Rectal smooth muscle tissue (tissue), 1 donor: ENCODE results near the gene ASCC3.
"Not testable (repeated sequence)": the region's sequence is repeated elsewhere in the genome, so short reads cannot be mapped to it uniquely, and the experiment has no call there.

ENCODE experiments used
- H3K27ac ChIP-seq: one replicate; pipeline ENCODE4 v1.7.0; 2013; ENCODE audit warnings: low read depth, low read length, inconsistent platforms
- H3K27me3 ChIP-seq: one replicate; pipeline ENCODE4 v1.7.0; 2013; ENCODE audit warnings: low read length; ENCODE audit not compliant: control insufficient read depth, insufficient read depth
- H3K36me3 ChIP-seq: one replicate; pipeline ENCODE4 v1.7.0; 2013; ENCODE audit warnings: low read length; ENCODE audit not compliant: control insufficient read depth, insufficient read depth
- H3K4me1 ChIP-seq: one replicate; pipeline ENCODE4 v1.7.0; 2013; ENCODE audit warnings: low read length; ENCODE audit not compliant: control insufficient read depth, insufficient read depth
- H3K4me3 ChIP-seq: one replicate; pipeline ENCODE4 v1.7.0; 2013; ENCODE audit warnings: low read length
- H3K9ac ChIP-seq: one replicate; pipeline ENCODE4 v1.7.0; 2013; ENCODE audit warnings: low read length

ASCC3 gene

GRCh38 chr6:100904316-100904715, 23.2 kb upstream of the ASCC3 start:
- Histone ChIP-seq H3K27me3 (no peaks in the 10 kb centered on the region), H3K4me3 (no peak overlapping the region), H3K27ac (no peak overlapping the region), H3K4me1 (no peaks in the 10 kb centered on the region), H3K9ac (no peak overlapping the region), H3K36me3 (no peaks in the 10 kb centered on the region)

GRCh38 chr6:100901582-100901981, 20.5 kb upstream of the ASCC3 start:
- Histone ChIP-seq H3K9ac (no peak overlapping the region), H3K4me3 (no peak overlapping the region), H3K27ac (no peak overlapping the region), H3K4me1 (no peaks in the 10 kb centered on the region), H3K36me3 (no peaks in the 10 kb centered on the region), H3K27me3 (no peaks in the 10 kb centered on the region)

GRCh38 chr6:100899202-100899601, 18.1 kb upstream of the ASCC3 start:
- Histone ChIP-seq H3K9ac (no peak overlapping the region), H3K27me3 (no peaks in the 10 kb centered on the region), H3K4me3 (no peak overlapping the region), H3K4me1 (no peaks in the 10 kb centered on the region), H3K36me3 (no peaks in the 10 kb centered on the region), H3K27ac (no peak overlapping the region)

DNA sequence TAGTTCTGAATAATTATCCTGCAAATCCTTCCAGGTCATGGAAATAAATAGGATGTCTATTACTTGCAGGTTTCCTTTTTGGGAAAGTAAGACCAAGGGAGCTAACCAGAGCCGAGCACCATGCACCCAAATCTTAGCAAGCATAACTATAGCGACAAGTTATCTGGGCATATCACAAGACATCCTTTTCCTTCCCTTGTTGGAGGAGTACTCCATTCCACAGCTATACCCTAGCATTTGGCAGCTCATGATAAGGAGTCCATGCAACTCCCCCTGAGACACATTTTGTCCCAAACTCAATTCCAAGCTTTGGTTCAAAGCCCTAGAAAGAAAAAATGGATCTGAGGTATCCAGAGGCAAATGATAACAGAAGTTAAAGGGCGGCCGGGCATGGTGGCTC, 16.5 kb upstream of the ASCC3 start:
- Histone ChIP-seq H3K27me3 (no peaks in the 10 kb centered on the region), H3K9ac (no peak overlapping the region), H3K27ac (no peak overlapping the region), H3K4me1 (no peaks in the 10 kb centered on the region), H3K36me3 (no peaks in the 10 kb centered on the region), H3K4me3 (no peak overlapping the region)

GRCh38 chr6:100893743-100894142, 12.6 kb upstream of the ASCC3 start:
- Histone ChIP-seq H3K4me3 (no peak overlapping the region), H3K9ac (no peak overlapping the region), H3K36me3 (no peaks in the 10 kb centered on the region), H3K4me1 (no peaks in the 10 kb centered on the region), H3K27ac (no peak overlapping the region), H3K27me3 (no peaks in the 10 kb centered on the region)

DNA sequence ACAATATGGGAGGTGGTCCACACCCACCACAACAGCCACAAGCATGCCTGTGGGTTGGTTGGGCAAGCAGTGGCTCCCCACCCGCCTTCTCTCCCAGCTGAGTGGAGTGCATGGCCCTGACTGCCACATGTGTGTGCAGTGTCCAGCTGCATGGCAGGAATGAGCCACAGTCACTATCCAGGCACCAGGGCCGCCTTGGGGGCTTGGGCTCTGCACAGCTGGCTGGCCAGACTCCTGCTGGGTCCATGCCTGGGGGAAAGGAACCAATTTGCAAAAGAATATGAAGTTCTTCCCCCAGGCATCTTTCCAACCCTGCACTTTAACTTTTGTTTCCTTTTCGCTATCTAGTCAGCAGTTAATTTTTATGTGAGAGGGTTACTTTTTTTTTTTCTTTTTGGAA, 11.6 kb upstream of the ASCC3 start:
- Histone ChIP-seq H3K27ac (no peak overlapping the region), H3K4me3 (no peak overlapping the region), H3K27me3 (no peaks in the 10 kb centered on the region), H3K9ac (no peak overlapping the region), H3K36me3 (no peaks in the 10 kb centered on the region), H3K4me1 (no peaks in the 10 kb centered on the region)

DNA sequence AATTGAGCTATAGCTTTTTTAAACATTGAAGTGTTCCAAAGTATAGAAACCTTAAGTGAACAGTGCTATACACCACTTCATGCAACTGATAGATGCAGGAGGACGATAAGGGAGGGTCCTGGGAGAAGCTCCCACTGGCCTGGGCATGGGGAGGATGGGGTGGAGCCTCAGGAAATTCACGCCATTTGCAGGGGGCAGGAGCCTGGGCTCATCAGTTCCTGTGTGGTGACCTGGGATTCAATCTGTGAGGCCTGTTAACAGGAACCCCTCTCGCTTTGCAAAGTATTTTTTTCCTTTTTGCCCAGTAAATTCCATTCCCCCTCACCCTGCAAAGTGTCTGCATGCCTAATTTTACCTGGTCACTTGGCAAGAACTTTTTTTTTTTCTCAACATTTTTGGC, 11.0 kb upstream of the ASCC3 start:
- Histone ChIP-seq H3K27ac (no peak overlapping the region), H3K4me1 (no peaks in the 10 kb centered on the region), H3K4me3 (no peak overlapping the region), H3K9ac (no peak overlapping the region), H3K36me3 (no peaks in the 10 kb centered on the region), H3K27me3 (no peaks in the 10 kb centered on the region)

DNA sequence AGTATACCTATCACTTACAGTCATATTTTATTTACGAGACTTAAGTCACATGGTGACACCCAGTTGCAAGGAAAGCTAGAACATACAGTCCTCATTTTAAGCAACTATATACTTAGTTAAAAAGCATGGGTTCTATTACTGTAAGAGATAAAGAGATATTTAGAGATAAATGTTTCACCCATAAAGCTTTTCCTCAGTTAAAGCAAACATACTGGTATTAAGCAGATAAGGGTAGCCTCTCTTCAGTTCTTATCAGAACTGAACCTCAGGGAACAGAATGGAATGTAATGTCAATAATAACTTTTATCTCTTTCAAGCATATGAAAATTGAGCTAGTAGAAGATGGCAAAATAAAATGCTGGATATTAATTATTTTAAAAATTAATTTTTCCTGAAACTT, 9.9 kb upstream of the ASCC3 start:
- Histone ChIP-seq H3K4me1 (no peaks in the 10 kb centered on the region), H3K4me3 (no peak overlapping the region), H3K36me3 (no peaks in the 10 kb centered on the region), H3K9ac (no peak overlapping the region), H3K27me3 (no peaks in the 10 kb centered on the region), H3K27ac (no peak overlapping the region)

- H3K9ac ChIP-seq, H3K4me3 ChIP-seq, H3K27me3 ChIP-seq, H3K27ac ChIP-seq, H3K4me1 ChIP-seq, H3K36me3 ChIP-seq: not testable (repeated sequence)
Observed at GRCh38 chr6:100890646-100891045, 9.5 kb upstream of the ASCC3 start.

DNA sequence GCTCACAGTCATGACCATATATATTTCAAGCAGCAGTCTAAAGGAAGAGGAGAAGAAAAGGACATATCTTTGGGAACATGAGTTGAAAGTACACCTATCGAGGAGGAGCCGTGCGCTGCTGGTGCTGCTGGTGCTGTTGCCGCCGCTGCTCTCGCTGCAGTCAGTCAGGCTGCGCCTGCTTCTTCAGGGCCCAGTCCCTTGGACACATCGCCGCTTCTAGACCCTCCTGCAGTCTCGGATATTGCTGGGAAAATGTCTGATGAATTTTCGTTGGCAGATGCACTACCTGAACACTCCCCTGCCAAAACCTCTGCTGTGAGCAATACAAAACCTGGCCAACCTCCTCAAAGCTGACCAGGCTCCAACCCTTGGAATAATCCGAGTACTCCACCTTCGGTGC, 8.2 kb upstream of the ASCC3 start:
- no peak overlapping the region for H3K4me3 ChIP-seq
- H3K4me1 ChIP-seq = no peaks in the 10 kb centered on the region
- no peak overlapping the region for H3K9ac ChIP-seq
- no peaks in the 10 kb centered on the region for H3K27me3 ChIP-seq
- no peak overlapping the region for H3K27ac ChIP-seq
- no peaks in the 10 kb centered on the region for H3K36me3 ChIP-seq

- H3K9ac ChIP-seq = no peak overlapping the region
- H3K4me1 ChIP-seq = no peaks in the 10 kb centered on the region
- H3K36me3 ChIP-seq = no peaks in the 10 kb centered on the region
- no peak overlapping the region for H3K27ac ChIP-seq
- H3K4me3 ChIP-seq = no peak overlapping the region
- no peaks in the 10 kb centered on the region for H3K27me3 ChIP-seq
Observed at GRCh38 chr6:100886076-100886475, 4.9 kb upstream of the ASCC3 start.

DNA sequence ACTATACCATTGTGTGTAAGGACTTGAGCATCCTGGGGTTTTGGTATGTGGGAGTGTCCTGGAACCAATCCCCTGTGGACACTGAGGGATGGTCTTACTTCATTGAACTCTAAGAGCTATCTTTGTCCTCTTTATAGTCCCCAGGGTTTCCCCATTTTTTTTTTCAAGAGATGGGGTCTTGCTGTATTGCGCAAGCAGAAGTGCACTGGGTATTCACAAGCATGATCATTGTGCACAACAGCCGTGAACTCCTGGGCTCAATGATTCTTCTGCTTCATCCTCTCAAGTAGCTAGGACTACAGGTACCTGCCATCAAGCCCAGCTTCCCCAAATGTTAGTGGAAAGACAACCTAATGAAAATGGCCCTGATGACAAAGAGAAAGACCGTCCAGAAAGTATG, 2.2 kb upstream of the ASCC3 start:
- no peak overlapping the region for H3K9ac ChIP-seq
- H3K27ac ChIP-seq = no peak overlapping the region
- no peak overlapping the region for H3K4me3 ChIP-seq
- H3K36me3 ChIP-seq = no peaks in the 10 kb centered on the region
- no peaks in the 10 kb centered on the region for H3K27me3 ChIP-seq
- peaks cover 2% of the 10 kb centered on the region for H3K4me1 ChIP-seq

GRCh38 chr6:100881707-100882040, 545 bp upstream of the ASCC3 start:
- peak overlapping the region; percentile 43 for H3K9ac ChIP-seq
- peak overlapping the region; percentile 88 for H3K27ac ChIP-seq
- peak overlapping the region; percentile 99 for H3K4me3 ChIP-seq
- peaks cover 2% of the 10 kb centered on the region for H3K4me1 ChIP-seq
- no peaks in the 10 kb centered on the region for H3K36me3 ChIP-seq
- no peaks in the 10 kb centered on the region for H3K27me3 ChIP-seq
